IPS-20b (cell line): ENCODE results near the gene STKLD1.

ENCODE experiments used
- H3K27ac ChIP-seq: one replicate; pipeline ENCODE4 v1.5.1; 2013; ENCODE audit warnings: low read length
- H3K27me3 ChIP-seq: 2 replicates; pipeline ENCODE4 v1.6.1; 2013; ENCODE audit warnings: mild to moderate bottlenecking, low read length, inconsistent platforms; ENCODE audit not compliant: insufficient read depth
- H3K36me3 ChIP-seq: 2 replicates; pipeline ENCODE4 v1.6.1; 2013; ENCODE audit warnings: low read depth, mild to moderate bottlenecking, inconsistent platforms, low read length, moderate library complexity; ENCODE audit not compliant: insufficient read depth
- H3K4me1 ChIP-seq: 2 replicates; pipeline ENCODE4 v1.6.1; 2013; ENCODE audit warnings: mild to moderate bottlenecking, control low read depth, inconsistent platforms, low read length, moderate library complexity; ENCODE audit not compliant: insufficient read depth
- H3K4me3 ChIP-seq: 2 replicates; pipeline ENCODE4 v1.5.1; 2013; ENCODE audit warnings: mild to moderate bottlenecking, low read length, inconsistent platforms
- H3K9ac ChIP-seq: 2 replicates; pipeline ENCODE4 v1.6.1; 2013; ENCODE audit warnings: low read depth, mild to moderate bottlenecking, inconsistent platforms, low read length, moderate library complexity
- H3K9me3 ChIP-seq: 2 replicates; pipeline ENCODE4 v1.6.1; 2013; ENCODE audit warnings: mild to moderate bottlenecking, low read depth, low read length, inconsistent platforms; ENCODE audit not compliant: insufficient read depth

The STKLD1 gene

DNA sequence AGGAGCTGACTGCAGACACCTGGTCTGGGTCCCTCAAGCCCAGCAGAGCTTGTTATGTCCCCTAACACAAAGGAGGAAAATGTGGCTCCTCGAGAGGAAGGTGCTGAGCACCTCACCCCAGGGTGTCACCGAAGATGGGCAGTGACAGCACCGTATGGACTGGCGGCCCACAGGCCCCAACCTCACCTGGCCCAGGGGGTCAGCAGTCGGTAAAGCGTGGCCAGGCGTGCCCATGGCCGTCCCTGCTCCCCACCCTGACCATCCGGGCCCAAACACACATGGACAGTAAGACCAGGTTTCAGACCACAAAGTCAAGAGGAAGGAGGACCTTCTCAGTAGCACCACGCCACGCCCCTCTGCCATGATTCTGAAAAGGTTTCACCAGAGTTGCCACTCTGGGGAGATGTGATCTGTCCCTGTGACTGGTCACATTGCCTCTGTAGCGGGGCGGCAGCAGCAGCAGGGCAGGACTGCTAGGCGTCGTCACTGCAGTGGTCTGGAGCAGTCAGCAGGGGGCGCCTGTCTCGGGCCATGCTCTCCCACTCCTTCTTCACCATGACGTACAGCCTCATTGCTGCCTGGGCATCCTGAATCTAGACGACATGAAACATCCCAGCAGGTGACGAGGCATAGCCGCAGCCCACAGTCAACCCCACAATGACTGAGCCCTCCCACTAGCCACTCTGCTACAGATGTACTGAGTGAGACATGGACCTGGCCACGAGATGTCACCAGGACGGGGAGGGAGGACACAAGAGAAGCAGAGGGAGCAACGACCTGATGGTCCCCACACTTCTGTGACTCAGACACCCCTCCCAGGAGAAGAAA is 30.5 kb downstream of the STKLD1 start:
- H3K27me3 ChIP-seq: no peaks in the 10 kb centered on the region
- H3K4me1 ChIP-seq: no peaks in the 10 kb centered on the region
- no peak overlapping the region for H3K4me3 ChIP-seq
- no peak overlapping the region for H3K27ac ChIP-seq
- peaks cover 67% of the 10 kb centered on the region for H3K36me3 ChIP-seq
- no peaks in the 10 kb centered on the region for H3K9me3 ChIP-seq
- no peak overlapping the region for H3K9ac ChIP-seq

DNA sequence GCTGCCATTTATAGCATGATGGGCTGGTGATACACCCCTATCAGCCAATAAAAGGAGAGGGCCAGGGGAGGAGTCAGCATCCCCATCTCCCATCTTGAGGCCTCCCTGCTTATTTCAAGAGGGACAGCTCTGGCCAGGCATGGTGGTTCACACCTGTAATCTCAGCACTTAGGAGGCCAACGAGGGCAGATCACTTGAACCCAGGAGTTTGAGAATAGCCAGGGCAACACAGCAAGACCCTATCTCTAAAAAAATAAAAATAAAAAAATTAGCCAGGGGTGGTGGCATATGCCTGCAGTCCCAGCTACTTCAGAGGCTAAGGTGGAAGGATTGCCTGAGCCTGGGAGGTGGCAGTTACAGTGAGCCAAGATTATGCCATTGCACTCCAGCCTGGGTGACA is 31.9 kb downstream of the STKLD1 start:
- Histone ChIP-seq H3K4me3 (no peak overlapping the region), H3K27ac (no peak overlapping the region), H3K4me1 (no peaks in the 10 kb centered on the region), H3K9ac (no peak overlapping the region), H3K27me3 (no peaks in the 10 kb centered on the region), H3K36me3 (peaks cover 79% of the 10 kb centered on the region), H3K9me3 (no peaks in the 10 kb centered on the region)

DNA sequence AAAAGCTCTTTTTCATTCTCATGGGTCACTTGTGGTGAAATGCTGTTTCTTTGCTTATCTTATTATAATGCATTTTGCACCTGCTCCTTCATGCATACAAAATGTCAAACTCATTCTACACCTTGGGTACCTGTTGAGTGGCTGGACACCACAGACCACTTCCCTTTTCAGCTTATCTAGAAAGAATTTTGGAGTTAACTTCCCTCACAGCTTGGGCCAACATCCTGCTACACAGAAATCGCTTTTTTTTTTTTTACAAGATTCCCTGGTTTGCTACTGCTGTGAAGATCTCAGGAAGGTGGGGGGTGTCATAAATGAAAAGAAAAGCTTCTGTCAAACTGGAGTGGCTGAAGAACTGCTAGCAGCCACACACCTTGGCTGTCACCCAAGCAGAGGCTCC is 39.0 kb downstream of the STKLD1 start:
- H3K9me3 ChIP-seq: no peaks in the 10 kb centered on the region
- H3K9ac ChIP-seq: no peak overlapping the region
- H3K27ac ChIP-seq: no peak overlapping the region
- peaks cover 8% of the 10 kb centered on the region for H3K4me1 ChIP-seq
- no peaks in the 10 kb centered on the region for H3K27me3 ChIP-seq
- no peak overlapping the region for H3K4me3 ChIP-seq
- H3K36me3 ChIP-seq: peaks cover 55% of the 10 kb centered on the region

DNA sequence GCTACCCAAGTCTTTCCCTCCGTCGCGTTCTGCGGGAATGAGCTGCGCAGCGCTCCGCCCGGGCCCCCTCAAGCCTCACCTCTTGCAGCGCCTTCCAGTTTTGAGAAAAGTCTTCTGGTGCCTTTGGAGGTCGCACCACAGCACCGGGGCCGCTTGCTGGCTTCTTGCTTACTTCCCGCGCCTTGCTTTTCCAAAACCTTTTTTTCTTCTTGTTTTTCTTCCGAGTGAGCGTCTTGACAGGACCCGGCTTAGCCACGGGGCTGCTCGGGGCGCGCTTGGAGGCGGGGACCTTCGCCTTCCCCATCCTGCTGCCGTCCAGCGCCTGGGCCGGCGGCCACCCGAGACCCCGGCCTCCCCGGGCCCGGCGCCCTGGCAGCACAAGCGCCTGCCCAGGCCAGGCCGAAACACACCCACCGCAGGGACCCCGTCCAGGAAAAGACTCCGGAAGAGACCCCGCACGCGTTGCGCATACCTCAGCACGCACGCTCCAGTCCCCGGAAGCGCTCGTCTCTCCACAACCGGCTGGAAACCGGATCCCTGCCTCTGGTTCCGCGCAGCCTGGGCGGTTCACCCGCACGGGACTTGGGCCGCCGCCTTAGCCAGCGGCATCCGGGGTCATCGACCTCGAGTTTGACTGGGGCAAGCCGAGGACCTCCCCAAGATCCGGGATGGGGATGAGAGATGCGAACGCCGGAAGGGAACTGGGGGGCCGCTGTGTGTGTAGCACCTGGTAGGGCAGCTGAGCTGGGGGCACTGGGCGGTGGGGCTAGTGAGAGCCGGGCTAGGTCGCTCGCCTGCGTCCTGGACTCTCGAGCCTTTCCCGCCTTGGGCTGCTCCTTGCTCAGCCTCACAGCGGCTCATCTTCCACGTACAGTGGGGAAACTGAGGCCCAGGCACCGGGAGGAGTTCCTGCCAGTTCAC is 41.6 kb downstream of the STKLD1 start, which contains the start of gene REXO4:
Gene REXO4 (minus strand): TSS at position 470 of the 921 bp plus-strand sequence. CDS start 166 bp downstream, at position 304.
- H3K4me1 ChIP-seq: peaks cover 11% of the 10 kb centered on the region
- no peaks in the 10 kb centered on the region for H3K27me3 ChIP-seq
- no peaks in the 10 kb centered on the region for H3K9me3 ChIP-seq
- peaks cover 30% of the 10 kb centered on the region for H3K36me3 ChIP-seq
- H3K9ac ChIP-seq: peak within 1 kb of the TSS; percentile 93
- H3K4me3 ChIP-seq: peak within 1 kb of the TSS; percentile 85
- peak within 1 kb of the TSS; percentile 63 for H3K27ac ChIP-seq

DNA sequence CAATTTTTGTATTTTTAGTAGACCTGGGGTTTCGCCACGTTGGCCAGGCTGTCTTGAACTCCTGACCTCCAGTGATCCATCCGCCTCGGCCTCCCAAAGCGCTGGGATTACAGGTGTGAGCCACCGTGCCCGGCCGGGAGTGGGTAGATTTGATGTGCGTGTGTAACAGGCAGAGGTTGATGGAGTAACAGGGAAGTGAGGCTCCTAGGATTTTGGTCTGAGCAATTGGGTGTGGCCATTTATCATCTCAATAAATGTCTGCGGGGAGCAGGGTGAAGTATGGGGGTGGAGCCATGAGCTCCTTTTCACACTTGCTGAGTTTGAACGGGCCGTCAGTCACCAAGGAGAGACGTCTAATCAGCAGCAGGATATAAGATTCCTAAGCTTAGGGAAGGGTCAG is 42.8 kb downstream of the STKLD1 start:
- Histone ChIP-seq H3K4me3 (peak overlapping the region; percentile 85), H3K9ac (peak overlapping the region; percentile 93; the same call in 1 of the 2 replicates), H3K36me3 (peaks cover 19% of the 10 kb centered on the region), H3K4me1 (peaks cover 11% of the 10 kb centered on the region), H3K27ac (no peak overlapping the region), H3K9me3 (no peaks in the 10 kb centered on the region), H3K27me3 (no peaks in the 10 kb centered on the region)

DNA sequence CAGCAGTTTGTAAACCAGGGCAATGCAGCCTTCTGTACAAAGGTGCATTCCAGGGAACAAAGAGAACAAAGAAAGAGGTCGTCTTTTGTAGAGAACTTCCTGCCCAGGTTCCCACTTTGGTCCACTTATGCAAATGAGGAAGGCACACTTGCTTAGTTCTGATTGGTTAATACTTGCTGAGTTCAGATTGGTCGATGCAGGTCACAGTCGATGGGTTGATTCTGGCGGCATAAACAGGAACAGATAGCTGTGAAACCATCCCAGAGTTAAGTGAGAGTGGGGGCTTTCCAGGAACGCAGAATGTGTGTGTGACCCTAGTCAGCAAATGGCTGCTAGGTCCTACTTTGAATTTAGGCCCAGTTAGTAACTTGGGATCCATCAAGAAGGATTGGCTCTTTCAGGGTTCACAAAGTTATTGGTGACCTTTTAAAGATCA is 44.2 kb downstream of the STKLD1 start:
- Histone ChIP-seq H3K4me3 (no peak overlapping the region), H3K4me1 (peaks cover 11% of the 10 kb centered on the region)

DNA sequence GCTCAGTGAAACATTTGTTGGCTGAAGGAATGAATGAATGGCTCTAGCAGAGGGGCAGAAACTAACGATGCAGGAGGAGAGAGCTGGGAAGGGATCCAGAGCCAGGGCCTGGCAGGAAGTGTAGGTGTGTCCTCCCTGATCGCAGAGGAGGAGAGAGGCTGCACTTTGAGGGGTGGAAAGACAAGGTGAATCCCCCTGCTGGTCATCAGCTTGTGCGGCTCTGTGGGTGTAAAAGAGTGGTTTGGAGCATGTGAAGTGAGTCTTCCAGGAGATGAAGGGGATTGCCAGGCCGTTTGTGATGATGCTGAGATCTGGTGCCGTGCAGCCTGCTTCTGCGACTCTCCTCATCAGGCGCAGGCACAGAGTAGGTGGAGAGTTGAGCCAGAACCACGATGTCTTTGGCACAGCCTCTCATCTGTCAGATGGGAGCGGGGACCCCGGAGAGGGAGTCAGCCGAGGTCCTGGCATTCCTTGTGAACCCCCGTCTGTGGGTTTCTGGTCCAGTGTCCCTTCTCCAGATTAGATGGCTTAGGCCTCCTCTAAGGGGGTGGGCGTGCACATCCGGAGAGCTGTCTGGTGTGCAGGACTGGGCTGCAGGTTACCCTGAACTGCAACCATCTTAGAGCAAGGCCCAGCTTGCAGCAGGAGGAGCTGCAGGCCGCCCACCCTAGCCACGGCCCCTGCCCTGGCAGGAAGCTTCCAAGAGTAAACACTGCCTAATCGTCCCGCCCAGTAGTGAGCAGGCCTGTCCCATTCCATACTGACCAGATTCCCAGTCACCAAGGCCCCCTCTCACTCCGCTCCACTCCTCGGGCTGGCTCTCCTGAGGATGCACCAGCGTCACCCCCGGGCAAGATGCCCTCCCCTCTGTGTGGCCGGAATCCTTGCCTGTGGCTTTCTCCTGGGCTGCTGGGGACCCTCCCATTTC is 45.7 kb downstream of the STKLD1 start, which contains the start of gene ADAMTS13:
Gene ADAMTS13 (plus strand): TSS at position 753 of the 928 bp plus-strand sequence. CDS start 77 bp downstream, at position 830.
- Histone ChIP-seq H3K36me3 (no peaks in the 10 kb centered on the region), H3K27ac (no peak within 1 kb of the TSS), H3K4me1 (peaks cover 7% of the 10 kb centered on the region), H3K4me3 (no peak within 1 kb of the TSS), H3K27me3 (no peaks in the 10 kb centered on the region), H3K9ac (peak within 1 kb of the TSS; percentile 27), H3K9me3 (no peaks in the 10 kb centered on the region)

More for the DNA sequence above, 44.2 kb downstream of the STKLD1 start:
- H3K27ac ChIP-seq: no peak overlapping the region
- H3K36me3 ChIP-seq: peaks cover 5% of the 10 kb centered on the region
- H3K9ac ChIP-seq: no peak overlapping the region
- no peaks in the 10 kb centered on the region for H3K27me3 ChIP-seq
- no peaks in the 10 kb centered on the region for H3K9me3 ChIP-seq

DNA sequence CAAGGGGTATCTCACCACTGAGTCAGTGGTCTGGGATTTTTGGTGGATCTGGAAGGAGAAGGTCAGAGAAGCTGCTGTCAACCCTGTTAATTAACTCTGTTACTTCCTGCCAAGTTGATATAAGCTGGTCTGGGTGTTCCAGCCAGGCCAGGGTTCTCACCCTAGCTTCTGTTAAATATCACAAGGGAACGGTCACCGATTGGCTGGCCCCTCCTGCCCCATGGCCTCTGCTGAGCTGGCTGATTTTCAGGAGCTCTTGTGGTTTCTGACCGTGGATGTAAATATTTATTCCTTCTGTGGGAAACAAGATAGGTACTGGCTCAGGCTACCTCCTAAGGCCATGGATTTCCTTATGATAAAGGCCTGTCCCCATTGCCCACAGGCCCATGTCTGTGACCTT is 47.0 kb downstream of the STKLD1 start:
- Histone ChIP-seq H3K9ac (no peak overlapping the region), H3K4me1 (peaks cover 7% of the 10 kb centered on the region), H3K4me3 (no peak overlapping the region), H3K9me3 (no peaks in the 10 kb centered on the region; the same call in 1 of the 2 replicates), H3K27ac (no peak overlapping the region), H3K36me3 (no peaks in the 10 kb centered on the region), H3K27me3 (peaks cover 11% of the 10 kb centered on the region)

DNA sequence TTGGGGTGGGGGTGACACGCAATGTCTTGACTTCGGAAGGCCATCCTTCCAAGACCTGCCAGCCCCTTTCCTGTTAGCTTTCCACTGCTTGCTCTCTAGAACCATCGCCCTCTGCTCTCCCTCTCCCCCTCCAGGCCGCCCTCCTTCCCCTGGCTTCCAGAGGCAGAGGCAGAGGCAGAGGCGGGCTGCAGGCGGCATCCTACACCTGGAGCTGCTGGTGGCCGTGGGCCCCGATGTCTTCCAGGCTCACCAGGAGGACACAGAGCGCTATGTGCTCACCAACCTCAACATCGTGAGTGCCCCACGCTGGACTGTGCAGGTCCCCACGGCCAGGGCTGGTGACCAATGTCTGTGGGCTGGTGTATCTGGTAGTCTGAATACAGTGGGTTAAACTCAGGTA is 48.0 kb downstream of the STKLD1 start:
- H3K27ac ChIP-seq: no peak overlapping the region
- peaks cover 5% of the 10 kb centered on the region for H3K4me1 ChIP-seq
- H3K9ac ChIP-seq: no peak overlapping the region
- H3K36me3 ChIP-seq: no peaks in the 10 kb centered on the region
- H3K4me3 ChIP-seq: no peak overlapping the region
- no peaks in the 10 kb centered on the region; the same call in 1 of the 2 replicates for H3K9me3 ChIP-seq
- peaks cover 12% of the 10 kb centered on the region for H3K27me3 ChIP-seq

DNA sequence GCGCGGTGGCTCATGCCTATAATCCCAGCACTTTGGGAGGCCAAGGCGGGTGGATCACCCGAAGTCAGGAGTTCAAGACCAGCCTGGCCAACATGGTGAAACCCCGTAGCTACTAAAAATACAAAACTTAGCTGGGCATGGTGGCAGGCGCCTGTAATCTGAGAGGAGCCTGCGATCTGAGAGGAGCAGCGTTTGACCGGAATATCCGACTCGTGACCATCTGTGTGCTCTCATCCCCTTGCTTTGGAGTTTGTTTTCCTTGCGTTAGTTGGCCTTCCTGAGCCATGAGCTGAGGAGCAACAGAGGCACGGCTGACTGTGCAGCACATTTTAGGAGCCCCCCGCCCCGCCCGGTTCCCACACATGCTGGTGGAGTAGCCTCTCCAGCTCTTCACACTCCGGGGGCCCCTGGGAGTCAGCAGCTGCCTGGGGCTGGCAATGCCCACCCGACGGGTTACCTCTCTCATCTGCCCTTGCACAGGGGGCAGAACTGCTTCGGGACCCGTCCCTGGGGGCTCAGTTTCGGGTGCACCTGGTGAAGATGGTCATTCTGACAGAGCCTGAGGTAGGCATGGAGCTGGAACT is 49.0 kb downstream of the STKLD1 start:
- no peaks in the 10 kb centered on the region for H3K36me3 ChIP-seq
- H3K9me3 ChIP-seq: no peaks in the 10 kb centered on the region; the same call in 1 of the 2 replicates
- H3K4me1 ChIP-seq: peaks cover 4% of the 10 kb centered on the region
- no peak overlapping the region for H3K4me3 ChIP-seq
- H3K27me3 ChIP-seq: peaks cover 19% of the 10 kb centered on the region
- H3K9ac ChIP-seq: no peak overlapping the region
- no peak overlapping the region for H3K27ac ChIP-seq
